OCI-LY3 (cell line): ENCODE data around the gene HORMAD2.

Experiments
- H2AFZ ChIP-seq: fragments of 200-600, 300-600 bp; shearing (Covaris generic); 2 replicates; pipeline ENCODE4 v1.6.0; 2014; ENCODE audit warnings: antibody characterized with exemption, low read depth, low read length
- H3K27ac ChIP-seq: fragments of 200-600, 300-600 bp; sonication (generic); 2 replicates; pipeline ENCODE4 v1.5.1; 2014; ENCODE audit warnings: mild to moderate bottlenecking, low read length, moderate library complexity, mixed read lengths
- H3K27me3 ChIP-seq: fragments of 200-600, 300-600 bp; sonication (generic); 2 replicates; pipeline ENCODE4 v1.6.1; 2014; ENCODE audit warnings: low read depth, low read length, mixed read lengths
- H3K36me3 ChIP-seq: fragments of 200-600, 300-600 bp; sonication (generic); replicated peaks from 2 replicates; pipeline ENCODE3; 2014; ENCODE audit warnings: low read depth, low read length, mixed read lengths
- H3K4me1 ChIP-seq: fragments of 300-600, 200-600 bp; sonication (generic); 2 replicates; pipeline ENCODE4 v1.6.1; 2014; ENCODE audit warnings: low read length, mixed read lengths
- H3K4me2 ChIP-seq: fragments of 200-600, 300-600 bp; sonication (generic); 2 replicates; pipeline ENCODE4 v1.6.1; 2014; ENCODE audit warnings: low read length, mixed read lengths
- H3K4me3 ChIP-seq: fragments of 300-600, 200-600 bp; sonication (generic); 2 replicates; pipeline ENCODE4 v1.5.1; 2014; ENCODE audit warnings: antibody characterized with exemption, mild to moderate bottlenecking, low read length, moderate library complexity
- H3K79me2 ChIP-seq: fragments of 300-600, 200-600 bp; shearing (Covaris generic); 2 replicates; pipeline ENCODE4 v1.6.1; 2014; ENCODE audit warnings: mild to moderate bottlenecking, low read length, mixed read lengths
- H3K9ac ChIP-seq: fragments of 300-600, 200-600 bp; shearing (Covaris generic); 2 replicates; pipeline ENCODE4 v1.6.0; 2014; ENCODE audit warnings: mild to moderate bottlenecking, low read length, moderate library complexity
- H3K9me3 ChIP-seq: fragments of 200-600, 300-600 bp; shearing (Covaris generic); 2 replicates; pipeline ENCODE4 v1.6.1; 2014; ENCODE audit warnings: low read length, mixed read lengths; ENCODE audit not compliant: insufficient read depth
- H4K20me1 ChIP-seq: fragments of 200-600, 300-600 bp; sonication (generic); 2 replicates; pipeline ENCODE4 v1.6.1; 2016; ENCODE audit warnings: low read length, mixed read lengths; ENCODE audit not compliant: insufficient read depth
- EZH2phosphoT487 ChIP-seq: fragments of 200-600 bp; shearing (Covaris generic); IDR thresholded peaks from 2 replicates; pipeline ENCODE4 v1.6.1; 2018; ENCODE audit warnings: antibody characterized with exemption, mixed run types, low read depth
- TF ChIP-seq, protein P1 (sequence below): fragments of 200-600, 300-600 bp; sonication (generic); IDR thresholded peaks from 2 replicates; pipeline ENCODE4 v1.5.1; 2014; ENCODE audit warnings: antibody characterized with exemption, low read length, low read depth

Gene HORMAD2

DNA sequence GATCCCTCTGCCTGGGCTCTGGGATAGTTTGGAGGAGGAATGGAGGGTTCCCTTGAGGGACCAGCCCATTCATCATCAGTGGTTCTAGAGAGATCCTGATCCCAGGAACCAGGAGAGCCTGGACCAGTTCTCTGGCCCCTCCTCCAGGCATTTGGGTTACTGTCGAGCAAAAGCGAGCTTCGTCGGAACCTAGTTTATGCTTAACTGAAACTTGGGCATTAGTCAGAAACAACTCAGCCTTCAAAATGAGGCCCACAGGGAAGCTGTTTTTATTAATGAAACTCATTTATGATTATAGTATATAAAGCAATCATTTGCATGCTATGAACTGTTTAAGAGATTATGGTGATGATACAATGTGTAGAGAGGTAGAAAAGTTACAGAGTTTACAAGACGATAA is 104.9 kb downstream of the HORMAD2 start:
- H3K4me3 ChIP-seq, result no peak overlapping the region
- H3K36me3 ChIP-seq, result no peaks in the 10 kb centered on the region
- no peaks in the 10 kb centered on the region for H4K20me1 ChIP-seq
- no peaks in the 10 kb centered on the region for H3K79me2 ChIP-seq
- H3K4me2 ChIP-seq, result no peak overlapping the region
- no peaks in the 10 kb centered on the region for H3K9me3 ChIP-seq
- H2AFZ ChIP-seq, result no peak overlapping the region
- H3K27me3 ChIP-seq, result peaks cover 16% of the 10 kb centered on the region; the same call in 1 of the 2 replicates
- 0 out of 2 replicates have a peak, but pooled peaks cover 3% of the 10 kb centered on the region for H3K4me1 ChIP-seq
- TF ChIP-seq, protein P1, sequence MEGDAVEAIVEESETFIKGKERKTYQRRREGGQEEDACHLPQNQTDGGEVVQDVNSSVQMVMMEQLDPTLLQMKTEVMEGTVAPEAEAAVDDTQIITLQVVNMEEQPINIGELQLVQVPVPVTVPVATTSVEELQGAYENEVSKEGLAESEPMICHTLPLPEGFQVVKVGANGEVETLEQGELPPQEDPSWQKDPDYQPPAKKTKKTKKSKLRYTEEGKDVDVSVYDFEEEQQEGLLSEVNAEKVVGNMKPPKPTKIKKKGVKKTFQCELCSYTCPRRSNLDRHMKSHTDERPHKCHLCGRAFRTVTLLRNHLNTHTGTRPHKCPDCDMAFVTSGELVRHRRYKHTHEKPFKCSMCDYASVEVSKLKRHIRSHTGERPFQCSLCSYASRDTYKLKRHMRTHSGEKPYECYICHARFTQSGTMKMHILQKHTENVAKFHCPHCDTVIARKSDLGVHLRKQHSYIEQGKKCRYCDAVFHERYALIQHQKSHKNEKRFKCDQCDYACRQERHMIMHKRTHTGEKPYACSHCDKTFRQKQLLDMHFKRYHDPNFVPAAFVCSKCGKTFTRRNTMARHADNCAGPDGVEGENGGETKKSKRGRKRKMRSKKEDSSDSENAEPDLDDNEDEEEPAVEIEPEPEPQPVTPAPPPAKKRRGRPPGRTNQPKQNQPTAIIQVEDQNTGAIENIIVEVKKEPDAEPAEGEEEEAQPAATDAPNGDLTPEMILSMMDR, result no peak
- no peak for TF ChIP-seq EZH2phosphoT487
- no peak overlapping the region for H3K27ac ChIP-seq
- no peak overlapping the region for H3K9ac ChIP-seq

DNA sequence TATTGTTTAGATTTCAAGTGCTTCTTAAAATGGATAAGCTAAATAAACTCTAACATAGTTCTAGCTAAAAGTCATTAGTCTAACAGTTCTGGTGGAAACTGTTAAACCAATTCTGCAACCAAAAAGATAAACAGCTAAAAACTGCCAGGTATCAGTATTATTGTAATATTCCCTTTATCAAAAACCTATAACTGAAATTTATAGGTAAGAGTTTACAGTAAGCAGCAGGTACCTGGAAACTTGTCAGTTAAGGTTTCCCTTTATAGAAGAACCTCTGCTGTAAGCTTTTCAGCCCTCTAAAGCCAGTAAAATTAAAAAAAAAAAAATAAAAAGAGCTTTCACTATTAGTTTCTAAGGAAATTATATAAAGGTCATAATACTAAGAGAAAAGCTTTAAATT is 105.3 kb downstream of the HORMAD2 start:
- Histone ChIP-seq H2AFZ (no peak overlapping the region), H3K27me3 (peaks cover 16% of the 10 kb centered on the region; the same call in 1 of the 2 replicates), H4K20me1 (no peaks in the 10 kb centered on the region), H3K9ac (no peak overlapping the region), H3K27ac (no peak overlapping the region), H3K4me3 (no peak overlapping the region), H3K4me1 (0 out of 2 replicates have a peak, but pooled peaks cover 3% of the 10 kb centered on the region), H3K36me3 (no peaks in the 10 kb centered on the region), H3K79me2 (no peaks in the 10 kb centered on the region), H3K9me3 (no peaks in the 10 kb centered on the region), H3K4me2 (no peak overlapping the region)
- TF ChIP-seq, protein P1, result no peak
- TF ChIP-seq EZH2phosphoT487, result no peak

DNA sequence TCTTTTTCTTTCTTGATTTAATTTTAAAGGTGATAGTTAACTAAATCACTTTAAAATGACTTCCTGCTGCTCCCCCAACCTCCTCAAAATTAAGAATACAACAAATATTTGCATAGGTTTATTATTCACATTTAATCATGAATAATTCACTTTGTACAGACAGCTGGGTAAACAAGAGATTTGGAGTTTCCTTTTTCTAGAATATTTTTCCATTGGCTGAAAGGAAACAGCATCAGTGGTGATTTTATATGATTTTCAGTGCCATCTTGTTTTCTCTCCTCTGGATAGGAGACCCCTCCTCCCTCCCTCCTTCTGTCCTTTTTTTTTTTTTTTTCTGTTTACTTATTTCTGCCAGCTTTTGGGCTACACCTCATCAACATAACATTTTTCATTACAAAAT is 105.8 kb downstream of the HORMAD2 start:
- Histone ChIP-seq H3K4me2 (no peak overlapping the region), H3K4me3 (no peak overlapping the region), H3K9ac (no peak overlapping the region), H3K36me3 (no peaks in the 10 kb centered on the region), H3K4me1 (0 out of 2 replicates have a peak, but pooled peaks cover 3% of the 10 kb centered on the region), H4K20me1 (no peaks in the 10 kb centered on the region), H2AFZ (no peak overlapping the region), H3K79me2 (no peaks in the 10 kb centered on the region), H3K27ac (no peak overlapping the region), H3K27me3 (peaks cover 14% of the 10 kb centered on the region; the same call in 1 of the 2 replicates), H3K9me3 (no peaks in the 10 kb centered on the region)
- TF ChIP-seq, protein P1, result no peak
- no peak for TF ChIP-seq EZH2phosphoT487

DNA sequence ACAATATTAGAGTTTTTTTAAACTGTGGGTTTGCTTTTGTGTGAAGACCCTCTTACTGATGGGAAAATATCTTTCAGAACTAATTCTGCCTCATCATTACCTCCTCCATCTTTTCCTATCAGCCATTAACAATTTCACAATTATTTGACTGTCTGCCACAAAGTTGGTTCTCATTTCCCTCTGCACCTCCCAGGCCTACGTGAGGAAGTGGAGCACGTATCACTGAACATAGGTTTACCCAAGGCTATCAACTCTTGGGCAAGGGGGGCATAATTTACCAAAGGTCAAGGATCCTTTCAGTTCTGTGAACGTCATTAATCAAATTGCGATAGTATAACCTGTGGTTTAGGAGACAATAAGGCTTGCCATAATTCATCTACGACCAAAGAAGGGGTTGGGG is 106.2 kb downstream of the HORMAD2 start:
- H3K27ac ChIP-seq, result no peak overlapping the region
- H4K20me1 ChIP-seq, result no peaks in the 10 kb centered on the region
- H3K9me3 ChIP-seq, result no peaks in the 10 kb centered on the region
- H3K4me3 ChIP-seq, result no peak overlapping the region
- H3K4me2 ChIP-seq, result no peak overlapping the region
- H2AFZ ChIP-seq, result no peak overlapping the region
- H3K4me1 ChIP-seq, result 0 out of 2 replicates have a peak, but pooled peaks cover 3% of the 10 kb centered on the region
- H3K79me2 ChIP-seq, result no peaks in the 10 kb centered on the region
- no peak for TF ChIP-seq EZH2phosphoT487
- TF ChIP-seq, protein P1, result no peak
- no peaks in the 10 kb centered on the region for H3K36me3 ChIP-seq
- H3K27me3 ChIP-seq, result peaks cover 9% of the 10 kb centered on the region; the same call in 1 of the 2 replicates
- H3K9ac ChIP-seq, result no peak overlapping the region
